ENCODE results near the gene ZDHHC12.

The ZDHHC12 gene, protein sequence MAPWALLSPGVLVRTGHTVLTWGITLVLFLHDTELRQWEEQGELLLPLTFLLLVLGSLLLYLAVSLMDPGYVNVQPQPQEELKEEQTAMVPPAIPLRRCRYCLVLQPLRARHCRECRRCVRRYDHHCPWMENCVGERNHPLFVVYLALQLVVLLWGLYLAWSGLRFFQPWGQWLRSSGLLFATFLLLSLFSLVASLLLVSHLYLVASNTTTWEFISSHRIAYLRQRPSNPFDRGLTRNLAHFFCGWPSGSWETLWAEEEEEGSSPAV

DNA sequence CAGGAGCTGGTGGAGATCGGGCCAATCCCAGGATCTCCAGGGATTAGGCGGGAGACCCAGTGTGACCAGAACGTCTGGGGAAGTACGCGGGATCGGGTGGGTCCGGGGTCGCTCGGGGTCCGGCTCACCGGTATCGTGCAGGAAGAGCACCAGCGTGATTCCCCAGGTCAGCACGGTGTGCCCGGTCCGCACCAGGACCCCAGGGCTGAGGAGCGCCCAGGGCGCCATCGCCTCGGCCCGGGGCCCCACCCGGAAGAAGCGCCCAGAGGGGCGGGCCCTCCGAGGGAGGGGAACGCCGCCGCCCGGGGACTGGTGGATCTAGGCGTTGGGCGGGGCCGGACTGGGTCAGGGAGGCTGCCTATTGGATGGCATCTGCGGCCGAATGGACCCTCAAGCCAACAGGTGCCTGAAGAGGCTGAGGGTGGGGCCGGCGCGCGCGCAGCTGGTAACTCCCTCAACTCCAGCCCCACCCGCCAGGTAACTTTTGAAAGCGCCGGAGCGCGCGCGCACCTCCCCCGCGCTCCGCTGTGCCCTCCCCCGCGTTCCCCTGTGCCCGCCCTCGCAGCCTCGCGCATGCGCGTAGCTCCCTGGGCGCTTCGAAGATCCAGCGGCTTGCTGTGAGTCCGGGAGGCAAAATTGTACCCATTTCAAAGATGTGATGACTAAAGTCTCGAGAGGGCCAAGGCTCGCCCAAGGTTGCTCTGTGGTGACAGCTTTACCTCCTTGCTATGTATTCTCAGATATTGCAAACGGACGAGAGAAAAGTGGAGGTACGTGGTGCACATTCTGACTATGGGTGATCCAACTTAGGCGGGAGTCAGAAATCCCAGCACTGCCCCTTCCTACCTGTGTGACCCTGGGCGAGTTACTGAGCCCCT lies at the start of gene ZDHHC12:
Gene ZDHHC12 (minus strand): TSS at position 262 of the 878 bp plus-strand sequence. CDS start 34 bp downstream, at position 228.
- no peak for TF ChIP-seq CTCF (IDR thresholded peaks at IDR 0.05)
- H3K27ac ChIP-seq = peak within 1 kb of the TSS; percentile 56

DNA sequence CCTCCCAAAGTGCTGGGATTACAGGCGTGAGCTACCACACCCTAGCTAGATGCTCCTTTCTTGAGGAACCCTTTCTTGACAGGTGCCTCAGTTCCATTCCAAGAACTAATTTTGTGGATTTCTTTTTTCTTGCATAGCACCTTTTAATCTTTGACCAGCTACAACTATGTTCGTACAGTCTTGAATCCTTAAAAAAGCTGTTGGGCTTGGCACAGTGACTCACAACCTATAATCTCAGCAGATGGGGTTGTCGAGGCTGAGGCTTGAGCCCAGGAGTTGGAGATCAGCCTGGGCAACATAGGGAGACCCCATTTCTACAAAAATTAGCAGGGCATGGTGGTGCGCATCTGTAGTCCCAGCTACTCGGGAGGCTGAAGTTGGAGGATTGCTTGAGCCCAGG lies 49.1 kb upstream of the ZDHHC12 start:
- Histone ChIP-seq H3K4me3 (ENCODE audit: low read depth, low read length) (no peak overlapping the region), H3K27me3 (ENCODE audit: control insufficient read depth, insufficient read depth, low read length) (no peaks in the 10 kb centered on the region), H3K79me2 (peaks cover 22% of the 10 kb centered on the region), H3K9me3 (ENCODE audit: control insufficient read depth, low read length) (no peaks in the 10 kb centered on the region), H3K9ac (no peak overlapping the region), H2AFZ (no peak overlapping the region), H3K4me1 (no peaks in the 10 kb centered on the region), H3K36me3 (ENCODE audit: control insufficient read depth, insufficient read depth, low read length) (no peaks in the 10 kb centered on the region), H3K27ac (no peak overlapping the region), H3K4me2 (ENCODE audit: low read length) (no peak overlapping the region)
- no peak for TF ChIP-seq CTCF (IDR thresholded peaks at IDR 0.05)

More for the DNA sequence above, at the start of gene ZDHHC12:
- Histone ChIP-seq H3K27me3 (ENCODE audit: control insufficient read depth, insufficient read depth, low read length) (no peaks in the 10 kb centered on the region), H3K4me1 (peaks cover 5% of the 10 kb centered on the region), H3K36me3 (ENCODE audit: control insufficient read depth, insufficient read depth, low read length) (no peaks in the 10 kb centered on the region), H3K4me3 (ENCODE audit: low read depth, low read length) (peak within 1 kb of the TSS; percentile 83), H2AFZ (peak within 1 kb of the TSS; percentile 72), H3K79me2 (no peaks in the 10 kb centered on the region), H3K4me2 (ENCODE audit: low read length) (peak within 1 kb of the TSS; percentile 96), H3K9ac (no peak within 1 kb of the TSS), H3K9me3 (ENCODE audit: control insufficient read depth, low read length) (no peaks in the 10 kb centered on the region)

DNA sequence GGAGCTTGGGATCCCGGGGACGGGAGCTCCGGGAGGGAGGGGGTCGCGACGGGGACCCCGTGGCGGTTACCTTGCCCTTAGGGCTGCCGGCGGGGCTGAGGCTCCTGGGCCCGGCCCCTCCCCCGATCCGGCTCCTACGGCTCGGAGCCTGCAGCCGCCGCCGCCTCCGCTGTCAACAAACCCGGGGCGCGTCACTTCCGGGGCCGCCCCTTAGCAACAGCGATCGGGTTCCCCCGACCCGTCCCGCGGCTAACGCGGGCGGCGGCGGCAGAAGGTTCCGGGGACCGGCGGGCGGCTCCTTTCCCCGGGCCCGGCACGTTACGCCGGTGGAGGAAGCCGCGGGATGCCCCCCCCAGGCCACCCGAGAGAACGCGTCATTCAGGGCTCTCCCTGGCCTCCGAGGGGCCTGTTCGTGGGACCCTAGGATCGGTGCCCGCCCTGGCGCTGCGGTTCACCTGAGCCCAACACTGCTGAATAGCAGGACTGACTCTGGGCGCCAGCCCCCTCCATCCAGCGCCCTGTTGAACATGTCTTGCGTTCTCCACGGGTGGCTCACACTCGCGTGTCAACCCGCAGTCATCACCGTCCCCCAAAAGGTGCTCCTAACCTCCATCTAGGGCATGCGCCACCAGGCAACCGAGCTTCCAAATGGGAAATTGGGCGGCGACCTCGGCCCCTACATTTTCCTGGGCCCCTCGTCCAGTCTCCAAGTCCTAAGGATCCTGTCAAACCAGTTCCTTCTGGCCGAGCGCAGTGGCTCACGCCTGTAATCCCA lies 48.0 kb upstream of the ZDHHC12 start, which contains the start of gene ZER1:
Gene ZER1 (minus strand): TSS at position 183 of the 775 bp plus-strand sequence. CDS start 16,362 bp downstream, outside the sequence.
- no peaks in the 10 kb centered on the region for H3K36me3 ChIP-seq (ENCODE audit: control insufficient read depth, insufficient read depth, low read length)
- H3K4me2 ChIP-seq (ENCODE audit: low read length) = peak within 1 kb of the TSS; percentile 96
- peak within 1 kb of the TSS; percentile 96 for H2AFZ ChIP-seq

More for the DNA sequence above, 48.0 kb upstream of the ZDHHC12 start, which contains the start of gene ZER1:
- Histone ChIP-seq H3K79me2 (peaks cover 25% of the 10 kb centered on the region), H3K27me3 (ENCODE audit: control insufficient read depth, insufficient read depth, low read length) (no peaks in the 10 kb centered on the region), H3K9me3 (ENCODE audit: control insufficient read depth, low read length) (no peaks in the 10 kb centered on the region), H3K4me3 (ENCODE audit: low read depth, low read length) (peak within 1 kb of the TSS; percentile 92), H3K9ac (peak within 1 kb of the TSS; percentile 72), H3K27ac (peak within 1 kb of the TSS; percentile 79), H3K4me1 (no peaks in the 10 kb centered on the region)
- no peak for TF ChIP-seq CTCF (IDR thresholded peaks at IDR 0.05)
